Nephron (organoid): Measurements from ENCODE around the gene SYNE2.

Source experiments
- H3K27ac Mint-ChIP-seq, 3 experiments: 2 replicates each; pipeline ENCODE4 v1.8.0; 2020; ENCODE audit warnings: mixed read lengths in 3 of 3, mild to moderate bottlenecking in 2 of 3, moderate library complexity in 1 of 3
- H3K27me3 Mint-ChIP-seq: 2 replicates; pipeline ENCODE4 v1.8.0; 2021; ENCODE audit warnings: low read depth, mild to moderate bottlenecking, moderate library complexity, mixed read lengths
- H3K36me3 Mint-ChIP-seq: 2 replicates; pipeline ENCODE4 v1.8.0; 2020; ENCODE audit warnings: low read depth, mixed read lengths
- H3K4me1 Mint-ChIP-seq: 2 replicates; pipeline ENCODE4 v1.8.0; 2020; ENCODE audit warnings: mixed read lengths
- H3K4me3 Mint-ChIP-seq, 3 experiments: 2 replicates each; pipeline ENCODE4 v1.8.0; 2020; ENCODE audit warnings: mild to moderate bottlenecking in 3 of 3, mixed read lengths in 3 of 3, moderate library complexity in 2 of 3
- H3K9me3 Mint-ChIP-seq: 2 replicates; pipeline ENCODE4 v1.8.0; 2020; ENCODE audit warnings: mixed read lengths
- CTCF ChIP-seq, 3 experiments: fragments of 200-600 bp; sonication (generic); IDR thresholded peaks; one replicate each; pipeline ENCODE4 v1.5.0; 2021; ENCODE audit warnings: antibody characterized with exemption in 3 of 3; ENCODE audit not compliant: unreplicated experiment in 3 of 3

The SYNE2 gene

GRCh38 chr14:64061115-64061514, 208.3 kb downstream of the SYNE2 start:
- no peak for TF ChIP-seq CTCF (IDR thresholded peaks at IDR 0.05; ENCODE audit: unreplicated experiment in 3 of 3)

GRCh38 chr14:64061706-64062105, 208.9 kb downstream of the SYNE2 start:
- H3K4me1 Mint-ChIP-seq: no peaks in the 10 kb centered on the region
- no peaks in the 10 kb centered on the region for H3K9me3 Mint-ChIP-seq
- H3K36me3 Mint-ChIP-seq: peaks cover 34% of the 10 kb centered on the region
- no peak overlapping the region for H3K4me3 Mint-ChIP-seq
- H3K27ac Mint-ChIP-seq: no peak overlapping the region
- no peak for TF ChIP-seq CTCF (IDR thresholded peaks at IDR 0.05; ENCODE audit: unreplicated experiment in 3 of 3)
- H3K27me3 Mint-ChIP-seq: no peaks in the 10 kb centered on the region

More at GRCh38 chr14:64061115-64061514, 208.3 kb downstream of the SYNE2 start:
- peaks cover 37% of the 10 kb centered on the region for H3K36me3 Mint-ChIP-seq
- H3K9me3 Mint-ChIP-seq: no peaks in the 10 kb centered on the region
- no peak overlapping the region for H3K4me3 Mint-ChIP-seq
- no peaks in the 10 kb centered on the region for H3K4me1 Mint-ChIP-seq
- no peaks in the 10 kb centered on the region for H3K27me3 Mint-ChIP-seq
- no peak overlapping the region for H3K27ac Mint-ChIP-seq

GRCh38 chr14:64062381-64063115, 209.7 kb downstream of the SYNE2 start:
- H3K27ac Mint-ChIP-seq: peak overlapping the region in 1 of 3 experiments; percentile 8
- no peak overlapping the region for H3K4me3 Mint-ChIP-seq
- H3K4me1 Mint-ChIP-seq: no peaks in the 10 kb centered on the region
- H3K36me3 Mint-ChIP-seq: peaks cover 31% of the 10 kb centered on the region
- TF ChIP-seq CTCF (IDR thresholded peaks at IDR 0.05; ENCODE audit: unreplicated experiment in 3 of 3): no peak
- H3K27me3 Mint-ChIP-seq: no peaks in the 10 kb centered on the region
- H3K9me3 Mint-ChIP-seq: no peaks in the 10 kb centered on the region

GRCh38 chr14:64064447-64064846, 211.6 kb downstream of the SYNE2 start:
- Mint-ChIP-seq H3K4me1 (no peaks in the 10 kb centered on the region), H3K9me3 (no peaks in the 10 kb centered on the region), H3K36me3 (peaks cover 21% of the 10 kb centered on the region), H3K4me3 (no peak overlapping the region), H3K27ac (no peak overlapping the region), H3K27me3 (no peaks in the 10 kb centered on the region)
- no peak for TF ChIP-seq CTCF (IDR thresholded peaks at IDR 0.05; ENCODE audit: unreplicated experiment in 3 of 3)

GRCh38 chr14:64069634-64070359, 217.0 kb downstream of the SYNE2 start:
- Mint-ChIP-seq H3K27ac (peak overlapping the region in 1 of 3 experiments; percentile 1), H3K4me1 (no peaks in the 10 kb centered on the region), H3K9me3 (no peaks in the 10 kb centered on the region), H3K4me3 (no peak overlapping the region), H3K27me3 (no peaks in the 10 kb centered on the region), H3K36me3 (peaks cover 58% of the 10 kb centered on the region)
- TF ChIP-seq CTCF (IDR thresholded peaks at IDR 0.05; ENCODE audit: unreplicated experiment in 3 of 3): no peak
